HG02571 (cell line): ENCODE results near the gene HS3ST3A1.

ENCODE experiments used
- ATAC-seq: cut with Tn5 transposase; IDR thresholded peaks from one replicate; pipeline ENCODE4 v1.9.1; 2021; ENCODE audit warnings: mild to moderate bottlenecking, moderate library complexity; ENCODE audit not compliant: unreplicated experiment

Gene HS3ST3A1

GRCh38 chr17:13457783-13458182 is 143.9 kb downstream of the HS3ST3A1 start:
- no peak for ATAC-seq
